Panc1 (cell line): ENCODE data around the gene MTHFD2. TPM values are rescaled to one million over a fixed set of nuclear protein-coding genes. Genes with fewer than 3 reads are reported as not detected.

Experiments used
- ATAC-seq: fragments of 200-7000 bp; cut with Tn5 transposase; 2 replicates; pipeline ENCODE4 v1.9.1; 2020; ENCODE audit warnings: mild to moderate bottlenecking, moderate library complexity
- BruUV-seq: library from RNA; stranded (reverse); fragments of 400-500 nt; replicated peaks from 2 replicates; lab custom pipeline; 2021; lab: Mats Ljungman, UMichigan
- CTCF ChIA-PET: fragments of 300-600 bp; sonication (Branson Sonifier 250); formaldehyde crosslinking; loops from one replicate; lab custom pipeline; 2022; ENCODE audit warnings: antibody characterized with exemption; lab: Charles Lee
- POLR2A ChIA-PET: fragments of 300-600 bp; sonication (Branson Sonifier 250); formaldehyde crosslinking; loops from one replicate; lab custom pipeline; 2022; ENCODE audit warnings: antibody characterized with exemption; lab: Charles Lee
- DNase-seq: peaks from one replicate; pipeline ENCODE4 v3.0.0-alpha.2; 2010; ENCODE audit warnings: low read depth, low spot score
- H3K27ac ChIP-seq: 2 replicates; pipeline ENCODE4 v1.5.1; 2011; ENCODE audit warnings: mild to moderate bottlenecking, low read length, inconsistent platforms
- H3K27me3 ChIP-seq: fragments of 200-500 bp; sonication (Bioruptor generic); 2 replicates; pipeline ENCODE4 v1.6.0; 2014; ENCODE audit warnings: low read length, inconsistent platforms; ENCODE audit not compliant: control insufficient read depth, insufficient read depth
- H3K36me3 ChIP-seq: fragments of 200-500 bp; sonication (Bioruptor generic); 2 replicates; pipeline ENCODE4 v1.5.1; 2014; ENCODE audit warnings: inconsistent platforms, mild to moderate bottlenecking, low read length, moderate library complexity; ENCODE audit not compliant: control insufficient read depth, insufficient read depth
- H3K4me1 ChIP-seq: 2 replicates; pipeline ENCODE4 v1.5.1; 2011; ENCODE audit warnings: inconsistent platforms, mild to moderate bottlenecking, low read length, moderate library complexity; ENCODE audit not compliant: control insufficient read depth, insufficient read depth
- H3K4me3 ChIP-seq, 2 experiments: 2 replicates each; pipeline ENCODE4 v1.5.1; 2011 to 2012; ENCODE audit warnings: low read depth in 2 of 2, low read length in 2 of 2, mild to moderate bottlenecking in 2 of 2, inconsistent platforms in 1 of 2, moderate library complexity in 1 of 2
- H3K9me3 ChIP-seq: fragments of 200-500 bp; sonication (Bioruptor generic); 2 replicates; pipeline ENCODE4 v1.5.1; 2014; ENCODE audit warnings: low read depth, mild to moderate bottlenecking, inconsistent platforms, low read length, moderate library complexity; ENCODE audit not compliant: control insufficient read depth, insufficient read depth
- POLR2AphosphoS5 ChIP-seq: IDR thresholded peaks from 2 replicates; pipeline ENCODE4 v1.6.1; 2012; ENCODE audit warnings: mild to moderate bottlenecking, low read depth, low read length, moderate library complexity
- SIN3A ChIP-seq: IDR thresholded peaks from 2 replicates; pipeline ENCODE4 v1.6.1; 2012; ENCODE audit warnings: low read depth, mild to moderate bottlenecking, low read length, moderate library complexity, borderline replicate concordance; ENCODE audit not compliant: insufficient read depth
- TCF7L2 ChIP-seq: IDR thresholded peaks from 2 replicates; pipeline ENCODE4 v1.6.1; 2011; ENCODE audit warnings: mild to moderate bottlenecking, low read depth, low read length, inconsistent platforms
- in situ Hi-C: cut with HindIII; loops from 2 replicates; pipeline ENCODE4 v1.10.0; 2016; ENCODE audit warnings: low sequenced_read_pairs, low pct_unique_long_range_greater_than_20kb
- intact Hi-C: fragments of 100-400 bp; cut with micrococcal nuclease; formaldehyde crosslinking; loops from one replicate; pipeline ENCODE4 v1.10.0; 2022; ENCODE audit not compliant: unreplicated experiment
- total RNA-seq: library from RNA; stranded (reverse); gene quantifications from one replicate; pipeline ENCODE4 v1.2.1, GENCODE V29; 2021; ENCODE audit not compliant: unreplicated experiment
- TF ChIP-seq, protein P1 (sequence below): fragments of 450-650 bp; IDR thresholded peaks from 2 replicates; pipeline ENCODE4 v1.5.1; 2017; ENCODE audit warnings: mild to moderate bottlenecking
- TF ChIP-seq, protein P2 (sequence below), 2 experiments: IDR thresholded peaks; 2 replicates each; pipeline ENCODE4 v1.6.1; 2011 to 2012; ENCODE audit warnings: low read depth in 2 of 2, control low read depth in 1 of 2, low read length in 1 of 2, mild to moderate bottlenecking in 1 of 2, moderate library complexity in 1 of 2; ENCODE audit not compliant: insufficient read depth in 1 of 2

Gene MTHFD2
- total RNA-seq, 1 experiment from 2014 or later, result 215 TPM

DNA sequence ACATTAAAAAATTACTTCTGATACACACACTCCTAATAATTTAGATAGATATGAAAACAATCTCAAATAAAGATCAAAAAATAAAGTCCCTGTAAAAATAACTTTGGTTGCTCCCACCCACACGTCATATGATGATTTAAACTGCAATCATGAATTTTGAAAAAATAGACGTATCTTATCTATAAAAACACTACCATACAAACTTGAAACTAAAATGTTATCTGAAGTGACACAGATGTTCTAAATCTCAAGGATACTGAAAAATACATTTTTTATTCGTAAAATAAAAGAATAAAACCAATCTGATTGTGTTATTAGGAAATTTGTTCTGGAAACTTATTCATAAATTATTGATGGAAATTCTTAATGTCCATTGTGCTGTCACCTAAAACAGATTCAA, 42.6 kb upstream of the MTHFD2 start:
- no peaks in the 10 kb centered on the region for H3K27me3 ChIP-seq
- TF ChIP-seq, protein P1, sequence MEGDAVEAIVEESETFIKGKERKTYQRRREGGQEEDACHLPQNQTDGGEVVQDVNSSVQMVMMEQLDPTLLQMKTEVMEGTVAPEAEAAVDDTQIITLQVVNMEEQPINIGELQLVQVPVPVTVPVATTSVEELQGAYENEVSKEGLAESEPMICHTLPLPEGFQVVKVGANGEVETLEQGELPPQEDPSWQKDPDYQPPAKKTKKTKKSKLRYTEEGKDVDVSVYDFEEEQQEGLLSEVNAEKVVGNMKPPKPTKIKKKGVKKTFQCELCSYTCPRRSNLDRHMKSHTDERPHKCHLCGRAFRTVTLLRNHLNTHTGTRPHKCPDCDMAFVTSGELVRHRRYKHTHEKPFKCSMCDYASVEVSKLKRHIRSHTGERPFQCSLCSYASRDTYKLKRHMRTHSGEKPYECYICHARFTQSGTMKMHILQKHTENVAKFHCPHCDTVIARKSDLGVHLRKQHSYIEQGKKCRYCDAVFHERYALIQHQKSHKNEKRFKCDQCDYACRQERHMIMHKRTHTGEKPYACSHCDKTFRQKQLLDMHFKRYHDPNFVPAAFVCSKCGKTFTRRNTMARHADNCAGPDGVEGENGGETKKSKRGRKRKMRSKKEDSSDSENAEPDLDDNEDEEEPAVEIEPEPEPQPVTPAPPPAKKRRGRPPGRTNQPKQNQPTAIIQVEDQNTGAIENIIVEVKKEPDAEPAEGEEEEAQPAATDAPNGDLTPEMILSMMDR, result no peak
- TF ChIP-seq TCF7L2, result no peak
- TF ChIP-seq, protein P2, sequence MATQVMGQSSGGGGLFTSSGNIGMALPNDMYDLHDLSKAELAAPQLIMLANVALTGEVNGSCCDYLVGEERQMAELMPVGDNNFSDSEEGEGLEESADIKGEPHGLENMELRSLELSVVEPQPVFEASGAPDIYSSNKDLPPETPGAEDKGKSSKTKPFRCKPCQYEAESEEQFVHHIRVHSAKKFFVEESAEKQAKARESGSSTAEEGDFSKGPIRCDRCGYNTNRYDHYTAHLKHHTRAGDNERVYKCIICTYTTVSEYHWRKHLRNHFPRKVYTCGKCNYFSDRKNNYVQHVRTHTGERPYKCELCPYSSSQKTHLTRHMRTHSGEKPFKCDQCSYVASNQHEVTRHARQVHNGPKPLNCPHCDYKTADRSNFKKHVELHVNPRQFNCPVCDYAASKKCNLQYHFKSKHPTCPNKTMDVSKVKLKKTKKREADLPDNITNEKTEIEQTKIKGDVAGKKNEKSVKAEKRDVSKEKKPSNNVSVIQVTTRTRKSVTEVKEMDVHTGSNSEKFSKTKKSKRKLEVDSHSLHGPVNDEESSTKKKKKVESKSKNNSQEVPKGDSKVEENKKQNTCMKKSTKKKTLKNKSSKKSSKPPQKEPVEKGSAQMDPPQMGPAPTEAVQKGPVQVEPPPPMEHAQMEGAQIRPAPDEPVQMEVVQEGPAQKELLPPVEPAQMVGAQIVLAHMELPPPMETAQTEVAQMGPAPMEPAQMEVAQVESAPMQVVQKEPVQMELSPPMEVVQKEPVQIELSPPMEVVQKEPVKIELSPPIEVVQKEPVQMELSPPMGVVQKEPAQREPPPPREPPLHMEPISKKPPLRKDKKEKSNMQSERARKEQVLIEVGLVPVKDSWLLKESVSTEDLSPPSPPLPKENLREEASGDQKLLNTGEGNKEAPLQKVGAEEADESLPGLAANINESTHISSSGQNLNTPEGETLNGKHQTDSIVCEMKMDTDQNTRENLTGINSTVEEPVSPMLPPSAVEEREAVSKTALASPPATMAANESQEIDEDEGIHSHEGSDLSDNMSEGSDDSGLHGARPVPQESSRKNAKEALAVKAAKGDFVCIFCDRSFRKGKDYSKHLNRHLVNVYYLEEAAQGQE (IDR thresholded peaks at IDR 0.05; ENCODE audit: insufficient read depth in 1 of 2, low read depth in 2 of 2, low read length in 1 of 2), result no peak
- no peak for TF ChIP-seq POLR2AphosphoS5
- TF ChIP-seq SIN3A, result no peak
- in situ Hi-C loops (no loop called here), intact Hi-C loops (no loop called here)
- POLR2A ChIA-PET, result no interaction called here
- no peak overlapping the region for H3K27ac ChIP-seq
- H3K4me1 ChIP-seq, result no peaks in the 10 kb centered on the region
- no TSS peak for BruUV-seq
- peaks cover 54% of the 10 kb centered on the region for H3K36me3 ChIP-seq
- CTCF ChIA-PET, result interaction anchor here (1.0 kb wide), 1 partner anchor 23 kb away, joined by 3 read pairs; the partner anchor contains the start of gene MOB1A
- no peak overlapping the region for H3K4me3 ChIP-seq
- ATAC-seq (no peak), DNase-seq (no peak)
- H3K9me3 ChIP-seq, result no peaks in the 10 kb centered on the region

DNA sequence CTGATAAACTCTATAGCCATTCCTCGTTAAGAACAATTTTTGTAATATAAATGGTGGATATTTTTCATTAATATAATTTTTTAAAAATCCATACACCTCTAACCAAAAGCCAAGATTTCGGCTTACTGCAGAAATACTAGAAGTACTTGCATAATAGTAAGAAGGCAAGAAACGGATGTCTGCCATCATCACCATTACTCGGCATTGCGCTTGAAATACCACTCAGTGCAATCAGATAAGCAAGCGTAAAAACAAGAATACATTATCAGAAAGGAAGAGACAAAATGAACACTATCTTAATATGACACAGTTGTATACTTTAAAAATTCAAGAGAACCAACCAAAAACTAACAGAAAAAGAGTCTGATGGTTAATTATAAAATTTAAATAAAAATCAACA, 35.5 kb upstream of the MTHFD2 start:
- Histone ChIP-seq H3K4me1 (no peaks in the 10 kb centered on the region), H3K27ac (no peak overlapping the region), H3K36me3 (peaks cover 38% of the 10 kb centered on the region), H3K4me3 (no peak overlapping the region), H3K27me3 (no peaks in the 10 kb centered on the region), H3K9me3 (0 out of 2 replicates have a peak, but pooled peaks cover 3% of the 10 kb centered on the region)
- ChIA-PET POLR2A (interaction anchor here (0.7 kb wide), 1 partner anchor 35 kb away, joined by 3 read pairs; the partner anchor contains the start of gene MTHFD2), CTCF (no interaction called here)
- ATAC-seq (no peak), DNase-seq (no peak)
- no TSS peak for BruUV-seq
- in situ Hi-C loops (no loop called here), intact Hi-C loops (no loop called here)
- TF ChIP-seq TCF7L2 (no peak), POLR2AphosphoS5 (no peak), SIN3A (no peak)
- TF ChIP-seq, protein P1, result no peak
- TF ChIP-seq, protein P2 (IDR thresholded peaks at IDR 0.05; ENCODE audit: insufficient read depth in 1 of 2, low read depth in 2 of 2, low read length in 1 of 2), result no peak
